Loucy (cell line): Measurements from ENCODE around the gene DMP1.

ENCODE experiments used
- H2AFZ ChIP-seq: fragments of 200-600 bp; sonication (generic); 2 replicates; pipeline ENCODE4 v1.6.0; 2016; ENCODE audit warnings: antibody characterized with exemption, mild to moderate bottlenecking, low read length, moderate library complexity
- H3F3A ChIP-seq: fragments of 200-600 bp; 2 replicates; pipeline ENCODE4 v1.6.0; 2016; ENCODE audit warnings: antibody characterized with exemption, low read depth, mild to moderate bottlenecking
- H3K27me3 ChIP-seq: fragments of 200-600 bp; sonication (generic); 2 replicates; pipeline ENCODE4 v1.6.1; 2014; ENCODE audit warnings: low read length, mild to moderate bottlenecking; ENCODE audit not compliant: insufficient read depth, poor library complexity, severe bottlenecking
- H3K36me3 ChIP-seq: fragments of 200-600 bp; sonication (generic); 2 replicates; pipeline ENCODE4 v1.6.1; 2016; ENCODE audit warnings: low read length; ENCODE audit not compliant: insufficient read depth
- H3K4me1 ChIP-seq: fragments of 200-600 bp; sonication (generic); 2 replicates; pipeline ENCODE4 v1.5.1; 2014; ENCODE audit warnings: low read length, mild to moderate bottlenecking; ENCODE audit not compliant: insufficient read depth, poor library complexity, severe bottlenecking
- H3K4me2 ChIP-seq: fragments of 200-600 bp; sonication (generic); 2 replicates; pipeline ENCODE4 v1.6.0; 2014; ENCODE audit warnings: antibody characterized with exemption, low read length, low read depth, mild to moderate bottlenecking; ENCODE audit not compliant: poor library complexity, severe bottlenecking
- H3K4me3 ChIP-seq: fragments of 200-600 bp; sonication (generic); 2 replicates; pipeline ENCODE4 v1.5.1; 2014; ENCODE audit warnings: low read length, mild to moderate bottlenecking, mixed read lengths; ENCODE audit not compliant: poor library complexity, severe bottlenecking
- H3K79me2 ChIP-seq: fragments of 200-600 bp; sonication (generic); 2 replicates; pipeline ENCODE4 v1.6.1; 2014; ENCODE audit warnings: low read length; ENCODE audit not compliant: insufficient read depth
- H3K9ac ChIP-seq: fragments of 200-600 bp; sonication (generic); 2 replicates; pipeline ENCODE4 v1.6.0; 2014; ENCODE audit warnings: mild to moderate bottlenecking, low read depth, low read length, moderate library complexity; ENCODE audit not compliant: poor library complexity, severe bottlenecking
- H3K9me2 ChIP-seq: fragments of 200-600 bp; sonication (generic); replicated peaks from 2 replicates; pipeline ENCODE4 v1.6.1; 2016; ENCODE audit warnings: low read depth, low read length, mixed read lengths
- H3K9me3 ChIP-seq: fragments of 200-600 bp; sonication (generic); 2 replicates; pipeline ENCODE4 v1.6.1; 2014; ENCODE audit warnings: mild to moderate bottlenecking, antibody characterized with exemption, low read length, low read depth; ENCODE audit not compliant: insufficient read depth
- H4K20me1 ChIP-seq: fragments of 200-600 bp; sonication (generic); 2 replicates; pipeline ENCODE4 v1.6.0; 2014; ENCODE audit warnings: antibody characterized with exemption, low read length, mild to moderate bottlenecking; ENCODE audit not compliant: insufficient read depth, poor library complexity, severe bottlenecking
- EZH2phosphoT487 ChIP-seq: fragments of 200-600 bp; IDR thresholded peaks from 2 replicates; pipeline ENCODE4 v1.6.1; 2018; ENCODE audit warnings: antibody characterized with exemption, mild to moderate bottlenecking, moderate library complexity, borderline replicate concordance
- TF ChIP-seq, protein P1 (sequence below): fragments of 200-600 bp; sonication (generic); conservative IDR thresholded peaks from 2 replicates; pipeline ENCODE4 v1.5.1; 2014; ENCODE audit warnings: mild to moderate bottlenecking, antibody characterized with exemption, low read length

The DMP1 gene

DNA sequence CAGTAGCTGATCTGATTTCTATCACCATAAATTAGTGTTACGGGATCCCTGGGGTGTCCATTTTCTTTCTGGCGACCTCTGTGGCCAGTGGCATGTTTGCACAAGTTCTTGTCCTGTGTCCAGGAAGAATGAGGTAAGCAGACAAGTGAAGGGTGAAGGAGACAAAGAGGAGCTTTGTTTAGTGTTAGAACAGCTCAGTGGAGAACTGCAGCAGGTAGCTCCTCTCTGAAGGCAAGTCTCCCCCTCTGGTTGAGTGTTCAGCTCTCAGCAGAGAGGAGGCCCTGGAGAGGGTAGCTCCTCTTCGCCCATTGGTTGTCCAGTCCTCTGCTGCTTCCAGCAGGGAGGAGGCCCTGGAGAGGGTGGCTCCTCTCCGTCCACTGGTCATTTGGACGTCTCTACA lies 47.2 kb downstream of the DMP1 start:
- no peaks in the 10 kb centered on the region for H3K4me1 ChIP-seq
- no peaks in the 10 kb centered on the region; the same call in 1 of the 2 replicates for H3K9me2 ChIP-seq
- no peaks in the 10 kb centered on the region for H4K20me1 ChIP-seq
- no peak for TF ChIP-seq EZH2phosphoT487
- TF ChIP-seq, protein P1, sequence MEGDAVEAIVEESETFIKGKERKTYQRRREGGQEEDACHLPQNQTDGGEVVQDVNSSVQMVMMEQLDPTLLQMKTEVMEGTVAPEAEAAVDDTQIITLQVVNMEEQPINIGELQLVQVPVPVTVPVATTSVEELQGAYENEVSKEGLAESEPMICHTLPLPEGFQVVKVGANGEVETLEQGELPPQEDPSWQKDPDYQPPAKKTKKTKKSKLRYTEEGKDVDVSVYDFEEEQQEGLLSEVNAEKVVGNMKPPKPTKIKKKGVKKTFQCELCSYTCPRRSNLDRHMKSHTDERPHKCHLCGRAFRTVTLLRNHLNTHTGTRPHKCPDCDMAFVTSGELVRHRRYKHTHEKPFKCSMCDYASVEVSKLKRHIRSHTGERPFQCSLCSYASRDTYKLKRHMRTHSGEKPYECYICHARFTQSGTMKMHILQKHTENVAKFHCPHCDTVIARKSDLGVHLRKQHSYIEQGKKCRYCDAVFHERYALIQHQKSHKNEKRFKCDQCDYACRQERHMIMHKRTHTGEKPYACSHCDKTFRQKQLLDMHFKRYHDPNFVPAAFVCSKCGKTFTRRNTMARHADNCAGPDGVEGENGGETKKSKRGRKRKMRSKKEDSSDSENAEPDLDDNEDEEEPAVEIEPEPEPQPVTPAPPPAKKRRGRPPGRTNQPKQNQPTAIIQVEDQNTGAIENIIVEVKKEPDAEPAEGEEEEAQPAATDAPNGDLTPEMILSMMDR = no peak
- no peak overlapping the region for H2AFZ ChIP-seq
- H3K36me3 ChIP-seq = no peaks in the 10 kb centered on the region
- no peak overlapping the region for H3K4me2 ChIP-seq
- no peak overlapping the region for H3K9ac ChIP-seq
- H3K27me3 ChIP-seq = no peaks in the 10 kb centered on the region
- peaks cover 5% of the 10 kb centered on the region; the same call in 1 of the 2 replicates for H3K9me3 ChIP-seq
- H3F3A ChIP-seq = no peaks in the 10 kb centered on the region
- no peaks in the 10 kb centered on the region for H3K79me2 ChIP-seq
- H3K4me3 ChIP-seq = no peak overlapping the region

- TF ChIP-seq, protein P1 = no peak
- TF ChIP-seq EZH2phosphoT487 = no peak
- no peaks in the 10 kb centered on the region for H3F3A ChIP-seq
- no peaks in the 10 kb centered on the region for H3K79me2 ChIP-seq
- no peak overlapping the region for H3K4me2 ChIP-seq
- H3K27me3 ChIP-seq = no peaks in the 10 kb centered on the region
- no peak overlapping the region for H2AFZ ChIP-seq
- no peaks in the 10 kb centered on the region; the same call in 1 of the 2 replicates for H3K9me2 ChIP-seq
- no peak overlapping the region for H3K4me3 ChIP-seq
- no peaks in the 10 kb centered on the region for H3K36me3 ChIP-seq
- no peaks in the 10 kb centered on the region for H4K20me1 ChIP-seq
- peaks cover 5% of the 10 kb centered on the region; the same call in 1 of the 2 replicates for H3K9me3 ChIP-seq
- H3K9ac ChIP-seq = no peak overlapping the region
- no peaks in the 10 kb centered on the region for H3K4me1 ChIP-seq
These were observed 47.9 kb downstream of the DMP1 start for GRCh38 chr4:87697945-87698344.

DNA sequence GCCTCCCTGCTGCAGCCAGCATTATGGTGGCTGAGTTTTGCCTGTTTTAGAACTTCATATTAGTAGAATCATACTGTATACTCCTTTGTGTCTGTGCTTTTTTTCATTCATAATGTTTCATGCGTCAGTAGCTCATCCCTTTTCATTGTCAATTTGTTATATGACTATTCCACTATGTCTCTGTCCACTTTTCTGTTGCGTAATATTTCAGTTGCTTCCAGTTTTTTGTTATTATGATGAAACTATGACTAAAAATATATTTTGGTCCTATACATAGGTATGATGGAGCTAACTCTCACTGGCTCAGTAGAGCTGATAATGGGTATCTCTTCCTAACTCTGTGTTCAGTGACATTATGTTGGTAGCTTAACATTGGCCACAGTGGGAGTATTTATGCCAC lies 48.3 kb downstream of the DMP1 start:
- peaks cover 3% of the 10 kb centered on the region; the same call in 1 of the 2 replicates for H3K9me3 ChIP-seq
- no peaks in the 10 kb centered on the region for H3K4me1 ChIP-seq
- TF ChIP-seq EZH2phosphoT487 = no peak
- TF ChIP-seq, protein P1 = no peak
- H3K4me3 ChIP-seq = no peak overlapping the region
- no peaks in the 10 kb centered on the region for H3K36me3 ChIP-seq
- H3K9ac ChIP-seq = no peak overlapping the region
- no peak overlapping the region for H2AFZ ChIP-seq
- H3K79me2 ChIP-seq = no peaks in the 10 kb centered on the region
- no peaks in the 10 kb centered on the region for H4K20me1 ChIP-seq
- no peaks in the 10 kb centered on the region for H3F3A ChIP-seq
- H3K4me2 ChIP-seq = no peak overlapping the region
- H3K9me2 ChIP-seq = no peaks in the 10 kb centered on the region; the same call in 1 of the 2 replicates
- no peaks in the 10 kb centered on the region for H3K27me3 ChIP-seq
